Epidermal melanocyte (primary cell): ENCODE data around the gene KCNH2.
"Not testable (repeated sequence)": the region's sequence is repeated elsewhere in the genome, so short reads cannot be mapped to it uniquely, and the experiment has no call there.

Experiments used
- DNase-seq: peaks from one replicate; pipeline ENCODE4 v3.0.0; 2011; ENCODE audit warnings: low spot score; ENCODE audit not compliant: insufficient read length

Gene KCNH2

GRCh38 chr7:150978126-150978789, at the start of gene KCNH2:
Gene KCNH2 (minus strand): TSS chr7:150978321. CDS start chr7:150977913, 408 bp downstream.
- no peak for DNase-seq

- DNase-seq: not testable (repeated sequence)
Measured at GRCh38 chr7:151027728-151028130, 49.6 kb upstream of the KCNH2 start.

- not testable (repeated sequence) for DNase-seq
Measured at GRCh38 chr7:151026771-151027727, 48.9 kb upstream of the KCNH2 start.

GRCh38 chr7:151025924-151026671, 48.0 kb upstream of the KCNH2 start:
- DNase-seq: no peak

GRCh38 chr7:151024435-151025056, 46.4 kb upstream of the KCNH2 start, which contains the start of gene ATG9B:
Gene ATG9B (minus strand): TSS chr7:151024494. CDS start chr7:151024423, 71 bp downstream.
- no peak for DNase-seq

GRCh38 chr7:151023232-151023631, 45.1 kb upstream of the KCNH2 start:
- DNase-seq: no peak

GRCh38 chr7:151020231-151020630, 42.1 kb upstream of the KCNH2 start:
- no peak for DNase-seq

GRCh38 chr7:151019130-151019447, 41.0 kb upstream of the KCNH2 start:
- no peak for DNase-seq

GRCh38 chr7:151018421-151019129, 40.5 kb upstream of the KCNH2 start:
- no peak for DNase-seq

- DNase-seq: peak; percentile 53
Measured at GRCh38 chr7:151017953-151018420, 39.9 kb upstream of the KCNH2 start.

GRCh38 chr7:151017370-151017952, 39.3 kb upstream of the KCNH2 start:
- DNase-seq: no peak

GRCh38 chr7:151016942-151017341, 38.8 kb upstream of the KCNH2 start:
- DNase-seq: no peak

- DNase-seq: no peak
Measured at GRCh38 chr7:151016505-151016904, 38.4 kb upstream of the KCNH2 start.

- no peak for DNase-seq
Measured at GRCh38 chr7:151015967-151016366, 37.8 kb upstream of the KCNH2 start.

GRCh38 chr7:151014950-151015349, 36.8 kb upstream of the KCNH2 start:
- DNase-seq: no peak

- peak; percentile 57 for DNase-seq
Measured at GRCh38 chr7:151013733-151014497, 35.8 kb upstream of the KCNH2 start.

GRCh38 chr7:151013356-151013732, 35.2 kb upstream of the KCNH2 start:
- DNase-seq: no peak

- DNase-seq: peak; percentile 68
Measured at GRCh38 chr7:151012911-151013347, 34.8 kb upstream of the KCNH2 start.

GRCh38 chr7:151012031-151012692, 34.0 kb upstream of the KCNH2 start:
- DNase-seq: no peak
